Gastrocnemius medialis (tissue), 4 donors: ENCODE data around the gene PACSIN2.

Experiments used
- CTCF ChIP-seq, 5 experiments: fragments of 450-650 bp in 3 of 5; fragments of 200-600 bp in 2 of 5; sonication (generic) in 2 of 5; IDR thresholded peaks in 4 of 5; conservative IDR thresholded peaks in 1 of 5; 1 replicate in 4 of 5; 2 replicates in 1 of 5; pipeline ENCODE4 v1.5.1; 2016 to 2019; ENCODE audit warnings: antibody characterized with exemption in 5 of 5, mild to moderate bottlenecking in 3 of 5, moderate library complexity in 3 of 5
- POLR2A ChIP-seq, 2 donors: fragments of 450-650 bp; IDR thresholded peaks; one replicate each; pipeline ENCODE4 v1.6.1; 2017; ENCODE audit warnings: antibody characterized with exemption in 2 of 2, mild to moderate bottlenecking in 2 of 2, moderate library complexity in 2 of 2

DNA sequence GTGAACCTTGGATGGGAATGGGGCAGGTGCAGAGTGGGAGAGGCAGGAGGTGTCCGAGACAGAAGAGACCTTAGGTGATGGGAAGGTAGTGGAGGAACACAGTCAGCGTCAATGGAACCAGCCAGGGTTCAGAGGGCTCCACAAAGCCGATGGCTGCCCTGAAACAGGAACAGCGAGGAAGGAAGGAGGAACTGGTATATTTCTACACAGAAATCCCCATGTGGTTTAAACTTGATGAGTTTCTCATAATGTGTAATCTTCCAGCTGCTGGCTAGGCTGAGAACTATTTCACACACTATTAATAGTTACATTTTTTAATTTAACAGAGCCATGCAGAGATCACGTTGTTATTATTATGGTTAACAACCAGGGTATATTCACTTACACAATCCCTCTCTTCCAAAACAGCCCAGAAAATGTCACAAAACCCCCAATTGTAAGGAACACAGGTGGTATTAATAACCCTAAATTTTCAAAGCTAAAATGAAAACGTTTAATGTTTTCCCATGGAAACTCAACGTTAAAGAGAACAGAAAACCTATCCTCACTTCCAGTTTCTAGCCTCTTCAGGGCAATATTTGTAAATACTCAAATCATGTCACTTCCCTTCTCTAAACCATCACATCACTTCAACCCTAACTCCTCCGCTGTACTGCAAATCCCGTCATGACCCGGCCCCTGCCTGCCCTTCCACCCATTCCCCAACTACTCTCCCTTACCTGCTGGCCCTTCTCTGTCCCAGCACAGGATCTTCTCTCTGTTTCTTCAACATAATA, 83.3 kb downstream of the PACSIN2 start:
- TF ChIP-seq CTCF (IDR thresholded peaks at IDR 0.05 in 4 of 5, conservative IDR thresholded peaks at IDR 0.05 in 1 of 5) (no peak), POLR2A (IDR thresholded peaks at IDR 0.05) (no peak)
